GM12873 (cell line): ENCODE measurements around the gene REXO5.

Experiments used
- CTCF ChIP-seq: IDR thresholded peaks from 2 replicates; pipeline ENCODE4 v1.5.1; 2012; ENCODE audit warnings: low read depth, mild to moderate bottlenecking, moderate library complexity, low read length, control low read depth; ENCODE audit not compliant: insufficient read depth; ENCODE audit errors: missing control alignments

REXO5 gene

GRCh38 chr16:20803561-20804214, 2.6 kb upstream of the REXO5 start:
- TF ChIP-seq CTCF: no peak

GRCh38 chr16:20807862-20808261, 1.5 kb downstream of the REXO5 start:
- TF ChIP-seq CTCF: no peak

GRCh38 chr16:20811889-20812439, 5.6 kb downstream of the REXO5 start:
- no peak for TF ChIP-seq CTCF

- no peak for TF ChIP-seq CTCF
Measured at GRCh38 chr16:20812510-20812909, 6.2 kb downstream of the REXO5 start.

GRCh38 chr16:20814784-20815183, 8.5 kb downstream of the REXO5 start:
- no peak for TF ChIP-seq CTCF

- TF ChIP-seq CTCF: no peak
Measured at GRCh38 chr16:20818929-20819585, 12.7 kb downstream of the REXO5 start.

GRCh38 chr16:20821682-20822081, 15.4 kb downstream of the REXO5 start:
- no peak for TF ChIP-seq CTCF
